NCI-H1048 (cell line): ENCODE measurements around the gene ARMH3.

ENCODE experiments used
- DNase-seq: peaks from one replicate; lab custom pipeline; 2025; lab: John Stamatoyannopoulos, UW

The ARMH3 gene

GRCh38 chr10:101894266-101894665, 161.7 kb downstream of the ARMH3 start:
- DNase-seq: no peak

DNA sequence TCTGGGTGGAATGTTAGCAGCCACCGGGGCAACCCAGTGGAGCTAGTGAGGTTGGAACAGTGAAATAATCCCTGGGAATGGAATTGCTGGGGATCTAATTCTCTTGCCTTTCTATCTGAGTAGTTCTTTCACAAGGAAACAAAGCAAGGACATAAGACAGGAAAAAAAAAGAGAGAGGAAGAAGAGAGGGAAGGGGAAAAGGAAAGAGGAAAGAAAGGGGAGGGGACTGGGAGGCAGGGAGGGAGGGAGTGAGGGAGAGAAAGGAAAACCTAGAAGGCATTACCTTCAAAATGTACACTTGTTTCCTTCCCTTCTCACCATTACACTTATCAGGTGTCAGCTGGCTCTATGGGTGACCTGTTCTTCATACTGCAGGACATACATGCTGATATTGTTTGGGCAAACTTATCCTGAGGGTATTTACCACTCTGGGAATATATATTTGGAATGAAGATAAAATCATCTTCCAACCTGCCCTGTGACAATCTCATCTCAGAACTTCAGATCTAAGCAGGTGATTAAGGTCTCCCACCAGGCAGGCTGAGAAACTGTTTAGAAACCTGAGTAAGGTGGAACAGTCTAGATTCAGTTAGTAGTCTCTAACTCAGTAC, 162.4 kb downstream of the ARMH3 start:
- DNase-seq: no peak

DNA sequence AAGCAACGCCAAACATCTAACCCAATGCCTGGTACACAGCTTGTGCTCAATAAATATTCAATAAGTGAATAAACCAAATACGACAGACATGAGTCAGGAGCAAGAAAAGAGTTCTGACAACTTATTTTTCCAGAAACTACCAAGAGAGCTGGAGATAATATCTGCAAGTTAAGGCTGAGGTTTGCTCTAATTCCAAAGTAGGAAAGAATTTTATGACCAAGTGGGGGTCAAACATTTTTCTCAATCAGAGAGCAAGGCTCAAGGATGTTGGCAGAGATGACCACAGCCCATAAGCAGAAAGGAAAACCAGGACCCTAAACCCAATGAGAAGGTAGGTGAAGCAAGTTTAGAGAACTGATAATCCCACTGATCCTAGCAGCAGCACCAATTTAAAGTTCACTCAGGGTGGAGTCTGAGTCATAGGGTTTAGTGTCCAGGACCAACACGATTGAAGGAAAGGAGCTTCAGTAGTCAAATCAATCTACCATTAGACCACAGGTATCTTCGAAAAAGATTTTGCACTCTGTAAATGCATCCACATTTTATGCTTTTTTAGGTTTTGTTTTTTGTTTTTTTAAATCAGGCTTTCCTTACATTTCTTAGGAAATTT, 163.1 kb downstream of the ARMH3 start:
- no peak for DNase-seq

DNA sequence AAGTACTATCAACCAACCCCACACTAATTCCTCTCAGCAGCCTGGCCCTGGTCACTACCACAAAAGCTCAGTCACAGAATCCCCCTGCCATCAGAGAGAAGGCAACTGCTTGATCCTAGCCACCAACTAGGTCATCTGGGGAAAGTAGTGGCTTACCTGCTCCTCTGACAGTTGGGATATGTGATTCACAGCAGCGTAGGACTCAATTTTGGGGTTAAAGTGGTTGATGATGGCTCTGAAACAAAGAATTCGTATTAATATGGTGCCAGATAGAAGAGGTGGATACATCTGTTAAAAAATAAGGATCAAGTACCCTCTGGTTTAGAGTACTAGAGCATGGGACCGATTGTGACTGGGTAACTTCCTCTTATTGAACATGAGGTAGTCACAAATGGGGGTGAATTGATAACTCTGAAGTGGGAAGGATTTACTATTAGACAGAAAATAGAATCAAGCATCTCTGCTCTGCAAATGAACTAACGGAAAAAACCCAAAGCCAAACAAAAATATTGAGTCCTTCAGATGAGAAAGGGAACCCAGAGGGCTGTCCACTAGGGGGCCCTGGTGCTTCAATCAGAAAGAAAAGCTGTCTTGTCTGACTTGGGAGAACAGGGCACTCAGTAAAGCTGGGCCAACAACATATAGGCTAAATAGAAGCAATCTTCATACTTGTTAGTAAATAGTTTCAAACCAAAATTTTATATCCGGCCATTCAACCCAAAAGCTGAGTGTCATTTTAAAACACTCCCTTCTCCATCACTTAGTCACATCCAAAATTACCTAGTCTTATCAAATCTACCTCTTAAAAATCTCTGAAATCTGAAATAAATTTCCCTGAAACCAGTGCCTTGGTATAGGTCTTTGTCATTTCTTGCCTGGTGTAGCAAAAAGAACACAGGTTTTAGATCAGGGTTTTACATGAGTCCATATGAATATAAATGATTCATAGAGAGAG, 166.4 kb downstream of the ARMH3 start:
- no peak for DNase-seq

GRCh38 chr10:101888251-101888949, 167.6 kb downstream of the ARMH3 start:
- no peak for DNase-seq

GRCh38 chr10:101887775-101888174, 168.2 kb downstream of the ARMH3 start:
- no peak for DNase-seq

- DNase-seq: no peak
Measured at GRCh38 chr10:101886521-101887312, 169.3 kb downstream of the ARMH3 start.

GRCh38 chr10:101881036-101881774, 174.8 kb downstream of the ARMH3 start:
- no peak for DNase-seq

GRCh38 chr10:101880232-101880573, 175.8 kb downstream of the ARMH3 start:
- DNase-seq: no peak

- no peak for DNase-seq
Measured at GRCh38 chr10:101879456-101880231, 176.3 kb downstream of the ARMH3 start.

DNA sequence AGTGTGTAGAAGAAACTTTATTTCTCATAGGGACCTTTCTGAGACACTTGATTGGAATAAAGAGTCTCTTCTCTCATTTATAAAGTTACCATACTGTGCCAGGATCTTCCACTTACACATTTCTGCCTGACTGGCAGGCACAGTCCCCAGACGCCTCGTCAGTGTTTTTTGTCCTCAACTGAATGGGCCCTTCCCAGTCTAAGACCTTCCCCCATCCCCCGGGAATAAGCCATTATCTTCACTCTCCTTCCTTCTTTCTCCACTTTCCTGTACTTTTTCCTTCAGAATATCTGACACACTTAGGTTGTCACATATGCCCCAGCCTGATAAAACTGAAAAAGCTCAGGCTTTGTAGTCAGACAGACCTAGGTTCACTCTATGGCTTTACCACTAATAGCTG, 177.1 kb downstream of the ARMH3 start:
- DNase-seq: no peak

- DNase-seq: no peak
Measured at GRCh38 chr10:101875068-101875688, 180.8 kb downstream of the ARMH3 start.

DNA sequence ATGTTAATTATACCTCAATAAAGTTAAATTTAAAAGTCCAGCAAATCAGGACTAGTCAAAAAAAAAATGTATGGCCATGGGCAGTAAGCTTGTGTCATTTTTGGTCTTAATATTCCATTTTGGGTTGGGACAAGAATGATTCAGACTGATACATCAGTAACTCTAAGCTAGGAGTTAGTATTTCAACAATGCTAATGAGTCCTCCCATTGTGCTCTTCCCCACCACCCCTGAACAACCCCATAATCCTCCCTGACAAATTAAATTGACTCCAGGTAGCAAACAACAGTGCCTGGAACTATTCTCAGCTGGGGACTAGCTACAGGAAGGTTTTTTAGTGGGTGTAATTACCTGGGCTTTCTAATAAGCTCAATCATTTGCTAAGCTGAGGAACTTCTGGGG, 181.7 kb downstream of the ARMH3 start:
- DNase-seq: no peak

DNA sequence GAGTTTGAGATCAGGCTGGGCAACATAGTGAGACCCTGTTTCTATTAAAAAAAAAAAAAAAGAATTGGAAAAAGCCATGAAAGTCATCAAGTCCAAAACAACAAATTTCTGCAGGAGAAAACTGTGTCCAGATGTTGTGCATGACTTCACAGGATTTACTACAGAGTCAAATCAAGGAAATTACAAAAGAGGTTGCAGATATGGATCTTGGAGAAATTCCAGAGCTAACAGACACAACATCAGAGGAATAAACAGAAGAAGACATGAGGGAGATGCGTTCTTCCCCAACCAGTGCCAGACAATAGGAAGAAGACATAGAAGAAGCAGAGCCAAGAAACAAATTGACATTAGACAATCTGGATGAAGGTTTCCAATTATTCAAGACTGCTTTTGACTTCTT, 188.0 kb downstream of the ARMH3 start:
- no peak for DNase-seq

DNA sequence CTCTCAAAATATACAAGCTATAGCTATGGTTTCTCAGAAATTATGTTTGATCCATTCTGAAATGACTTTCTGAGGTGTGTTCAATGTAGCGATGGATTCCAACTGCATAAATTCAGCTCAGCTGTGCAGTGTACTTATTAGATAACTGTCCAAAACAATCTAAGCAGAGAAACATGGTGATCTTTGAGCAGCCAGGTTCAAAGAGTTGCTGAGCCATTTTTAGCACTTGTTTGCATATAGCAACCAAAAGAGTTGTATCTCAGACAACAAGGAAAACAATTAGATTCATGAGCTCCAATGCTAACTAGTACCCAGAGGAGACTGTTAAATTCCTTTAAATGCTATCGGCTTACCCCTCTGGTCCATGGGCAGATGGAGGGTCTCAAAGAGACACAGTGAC, 196.4 kb downstream of the ARMH3 start:
- no peak for DNase-seq

GRCh38 chr10:101858723-101859500, 197.1 kb downstream of the ARMH3 start:
- DNase-seq: no peak

GRCh38 chr10:101857802-101858476, 198.0 kb downstream of the ARMH3 start:
- no peak for DNase-seq

- no peak for DNase-seq
Measured at GRCh38 chr10:101856626-101857025, 199.3 kb downstream of the ARMH3 start.
